Urinary bladder (tissue), 4 donors: ENCODE measurements around the gene MGAT5B. TPM values are rescaled to one million over a fixed set of nuclear protein-coding genes. Genes with fewer than 3 reads are reported as not detected.

ENCODE experiments used
- DNase-seq: peaks from one replicate; pipeline ENCODE4 v3.0.0-alpha.2; 2015; ENCODE audit errors: extremely low spot score
- H3K27ac ChIP-seq: one replicate; pipeline ENCODE4 v1.5.1; 2013; ENCODE audit warnings: low read depth, mild to moderate bottlenecking, moderate library complexity
- H3K36me3 ChIP-seq: one replicate; pipeline ENCODE4 v1.6.1; 2013; ENCODE audit warnings: mild to moderate bottlenecking, moderate library complexity; ENCODE audit not compliant: insufficient read depth
- H3K4me1 ChIP-seq: one replicate; pipeline ENCODE4 v1.6.1; 2013; ENCODE audit warnings: mild to moderate bottlenecking, moderate library complexity; ENCODE audit not compliant: insufficient read depth
- H3K4me3 ChIP-seq: one replicate; pipeline ENCODE4 v1.5.1; 2013; ENCODE audit warnings: low read depth, low read length
- WGBS: extraction: QIAGEN DNeasy Blood & Tissue Kit; methylation state at CpG from one replicate; pipeline ENCODE4 v1.1.7; 2013; 5-methylcytosine and 5-hydroxymethylcytosine counted together
- polyA plus RNA-seq: library from polyadenylated mRNA; stranded (reverse); fragments of 200-250 nt; gene quantifications from one replicate; pipeline ENCODE4 v1.2.3, GENCODE V29; 2013
- total RNA-seq: library from RNA; depleted of rRNA; stranded (reverse); fragments of >200 nt; gene quantifications from one replicate; pipeline ENCODE4 v1.2.3, GENCODE V29; 2014
- donor health status: healthy with polysubstance abuse.
- donor health status: healthy.

The MGAT5B gene
- total and polyA plus RNA-seq, 2 donors, result 0.38 to 0.63 TPM

DNA sequence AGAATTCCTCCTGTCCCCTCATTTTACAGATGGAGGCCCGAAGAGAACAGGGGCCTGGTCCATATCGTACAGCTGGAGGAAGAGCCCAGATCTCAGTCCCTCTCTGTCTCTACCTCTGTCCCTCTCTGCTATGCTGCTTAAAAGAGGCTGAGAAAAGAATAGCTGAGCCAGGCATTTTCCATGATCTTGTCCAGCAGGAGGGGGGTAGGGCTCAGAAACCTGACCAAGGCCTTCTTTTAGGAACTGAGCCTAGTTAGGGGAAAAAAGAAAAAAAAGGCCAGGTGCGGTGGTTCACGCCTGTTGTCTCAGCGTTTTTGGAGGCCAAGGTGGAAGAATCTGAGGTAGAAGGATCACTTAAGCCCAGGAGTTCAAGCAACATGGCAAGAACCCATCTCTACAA, 84.2 kb downstream of the MGAT5B start:
- H3K4me1 ChIP-seq, result no peaks in the 10 kb centered on the region
- H3K27ac ChIP-seq, result no peak overlapping the region
- H3K4me3 ChIP-seq, result no peak overlapping the region
- 89% methylated on average over 5 of the region's 5 CpGs for WGBS
- DNase-seq, result no peak
- H3K36me3 ChIP-seq, result no peaks in the 10 kb centered on the region

DNA sequence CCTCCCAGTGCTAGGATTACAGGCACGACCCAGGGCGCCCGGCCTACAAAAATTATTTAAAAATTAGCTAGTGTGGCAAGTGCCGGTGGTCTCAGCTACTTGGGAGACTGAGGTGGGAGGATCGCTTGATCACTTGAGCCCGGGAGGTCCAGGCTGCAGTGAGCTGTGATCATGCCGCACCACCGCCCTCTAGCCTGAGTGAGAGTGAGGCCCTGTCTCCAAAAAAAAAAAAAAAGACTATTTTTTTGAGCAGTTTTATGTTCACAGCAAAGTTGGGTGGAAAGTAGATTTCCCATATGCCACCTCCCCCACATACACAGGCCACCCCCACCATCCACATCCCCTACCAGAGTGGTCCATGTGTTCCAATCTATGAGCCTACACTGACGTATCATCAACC, 84.9 kb downstream of the MGAT5B start:
- 93% methylated on average over 9 of the region's 9 CpGs for WGBS
- no peak for DNase-seq
- H3K4me1 ChIP-seq, result no peaks in the 10 kb centered on the region
- H3K4me3 ChIP-seq, result no peak overlapping the region
- H3K36me3 ChIP-seq, result no peaks in the 10 kb centered on the region
- no peak overlapping the region for H3K27ac ChIP-seq

DNA sequence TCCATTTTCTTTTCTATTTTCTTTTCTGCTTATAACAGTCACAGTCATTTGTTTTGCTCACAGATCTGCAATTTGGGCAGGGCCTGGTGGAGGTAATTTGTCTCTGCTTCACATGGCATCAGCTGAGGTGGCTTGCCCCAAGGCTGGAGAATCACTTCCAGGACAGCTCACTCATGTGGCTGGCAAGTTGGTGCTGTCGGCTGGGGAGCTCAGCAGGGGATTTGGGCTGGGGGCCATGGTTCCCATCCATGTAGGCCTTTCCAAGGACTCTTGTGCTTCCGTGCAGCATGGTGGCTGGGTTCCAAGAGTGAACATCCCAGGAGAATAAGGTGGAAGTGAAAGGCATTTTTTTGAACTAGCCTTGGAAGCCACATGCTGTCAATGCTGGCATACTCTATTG, 85.7 kb downstream of the MGAT5B start:
- 47% methylated on average over 2 of the region's 2 CpGs for WGBS
- Histone ChIP-seq H3K4me3 (no peak overlapping the region), H3K27ac (no peak overlapping the region), H3K36me3 (no peaks in the 10 kb centered on the region), H3K4me1 (no peaks in the 10 kb centered on the region)
- no peak for DNase-seq

DNA sequence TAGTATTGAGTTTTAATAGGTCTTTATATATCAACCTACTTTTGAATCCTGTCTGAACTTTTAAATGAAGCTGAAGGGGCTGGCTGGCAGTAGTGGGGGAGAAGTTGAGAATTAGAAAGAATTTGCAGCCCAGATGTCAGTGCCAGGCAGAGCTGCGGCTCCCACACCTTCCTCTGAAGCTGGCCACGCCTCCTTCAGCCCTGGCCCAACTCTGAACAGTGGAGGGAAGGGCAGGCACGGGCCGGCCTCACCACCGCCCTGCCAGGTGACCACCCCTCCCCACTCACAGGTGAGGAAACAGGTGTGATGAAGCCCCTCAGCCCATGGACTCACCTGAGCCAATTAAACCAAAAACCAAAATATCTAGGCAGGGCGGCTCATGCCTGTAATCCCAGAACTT, 87.0 kb downstream of the MGAT5B start:
- no peaks in the 10 kb centered on the region for H3K4me1 ChIP-seq
- H3K4me3 ChIP-seq, result no peak overlapping the region
- 75% methylated on average over 6 of the region's 6 CpGs for WGBS
- DNase-seq, result no peak
- no peak overlapping the region for H3K27ac ChIP-seq
- no peaks in the 10 kb centered on the region for H3K36me3 ChIP-seq

DNA sequence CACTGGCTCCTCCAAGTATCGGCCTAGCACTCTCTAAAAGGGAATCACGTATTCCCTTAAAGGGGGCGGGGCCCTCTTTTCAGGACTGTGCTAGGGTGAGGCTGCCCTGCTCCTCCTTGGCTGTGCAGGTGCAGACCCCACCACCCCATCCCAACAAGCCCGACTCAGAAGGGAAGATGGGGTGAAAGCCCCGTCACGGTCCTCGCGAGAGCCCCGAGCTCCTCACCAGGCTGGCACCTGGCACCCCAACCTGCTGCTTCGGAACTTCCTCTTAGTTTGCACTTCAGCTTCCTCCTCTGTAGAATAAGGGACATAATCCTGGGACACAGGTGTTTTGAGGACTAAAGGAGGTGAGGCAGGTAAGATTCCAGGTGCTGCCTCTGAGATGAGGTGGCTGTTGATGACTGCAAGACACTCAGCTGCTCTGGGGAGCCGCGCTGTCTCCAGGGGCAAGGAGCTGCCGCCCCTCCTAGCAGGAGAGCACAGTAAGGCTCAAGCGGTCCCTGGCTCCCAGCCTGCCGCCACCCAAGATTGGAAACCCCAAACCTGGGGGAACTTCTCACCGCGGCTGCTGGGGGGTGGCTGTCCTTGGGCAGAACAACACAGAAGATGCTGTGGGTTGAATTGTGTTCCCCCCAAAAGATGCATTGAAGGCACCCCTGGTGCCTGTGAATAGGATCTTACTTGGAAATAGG, 88.8 kb downstream of the MGAT5B start:
- DNase-seq, result no peak
- H3K4me3 ChIP-seq, result no peak overlapping the region
- 89% methylated on average over 17 of the region's 17 CpGs for WGBS
- H3K36me3 ChIP-seq, result no peaks in the 10 kb centered on the region
- no peak overlapping the region for H3K27ac ChIP-seq
- H3K4me1 ChIP-seq, result no peaks in the 10 kb centered on the region

DNA sequence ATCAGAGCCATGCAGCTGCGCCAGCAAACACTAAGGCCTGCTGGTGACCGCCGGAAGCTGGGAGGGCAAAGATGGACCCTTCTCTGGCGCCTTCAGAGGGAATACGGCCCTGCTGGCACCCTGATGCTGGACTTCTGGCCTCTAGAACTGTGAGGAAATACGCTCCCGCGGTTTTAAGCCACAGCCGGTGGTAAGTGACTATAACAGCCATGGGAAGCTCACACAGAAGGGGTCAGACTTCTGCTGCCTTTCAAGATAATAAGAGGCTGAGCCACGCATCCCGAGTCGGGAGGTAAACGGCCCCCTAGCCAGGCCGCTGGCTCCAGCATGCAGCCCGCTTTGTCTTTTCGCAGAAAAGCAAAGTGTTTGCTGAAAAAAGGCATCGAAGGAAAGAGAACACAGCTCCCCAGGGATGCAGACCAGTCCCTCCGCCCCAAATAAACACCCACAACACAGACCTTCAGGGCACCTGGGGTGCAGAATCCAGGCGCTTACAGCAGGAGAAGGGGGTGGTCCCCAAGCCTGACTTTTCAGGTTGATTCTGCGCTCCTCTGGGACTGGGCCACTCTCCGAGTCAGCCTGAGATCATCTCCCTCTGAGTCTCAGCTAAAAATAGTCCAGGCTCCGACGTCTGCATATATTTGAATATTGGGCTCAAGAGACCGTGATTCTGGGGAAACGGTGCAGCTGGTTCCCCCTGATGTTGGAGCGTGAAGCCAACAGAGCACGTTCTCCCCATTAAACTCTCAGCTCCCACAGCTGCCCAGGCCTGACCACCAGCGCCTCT, 89.7 kb downstream of the MGAT5B start:
- no peak for DNase-seq
- Histone ChIP-seq H3K4me1 (no peaks in the 10 kb centered on the region), H3K4me3 (no peak overlapping the region), H3K36me3 (no peaks in the 10 kb centered on the region), H3K27ac (no peak overlapping the region)
- 37% methylated on average over 28 of the region's 28 CpGs for WGBS

DNA sequence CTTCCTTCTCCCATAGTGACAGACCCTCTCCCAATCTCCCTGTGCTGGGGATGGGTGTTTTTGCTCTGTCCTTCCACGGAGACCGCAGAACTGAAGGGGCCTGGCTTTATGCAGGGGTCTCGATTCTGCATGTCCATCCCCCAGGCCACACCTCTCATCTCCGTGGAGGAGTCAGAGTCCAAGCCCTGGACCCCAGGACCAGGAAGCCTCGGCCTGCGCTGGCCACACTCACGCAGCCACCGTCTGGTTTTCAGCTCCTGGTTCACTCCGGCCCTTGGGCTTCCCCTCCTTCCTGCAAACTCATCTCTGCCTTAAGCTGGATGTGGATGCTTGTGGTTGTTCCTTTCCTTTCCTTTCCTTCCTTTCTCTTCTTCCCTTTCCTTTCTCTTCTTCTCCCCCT, 90.8 kb downstream of the MGAT5B start:
- no peak for DNase-seq
- WGBS, result 87% methylated on average over 9 of the region's 9 CpGs
- H3K4me1 ChIP-seq, result no peaks in the 10 kb centered on the region
- H3K27ac ChIP-seq, result no peak overlapping the region
- H3K4me3 ChIP-seq, result no peak overlapping the region
- H3K36me3 ChIP-seq, result no peaks in the 10 kb centered on the region

DNA sequence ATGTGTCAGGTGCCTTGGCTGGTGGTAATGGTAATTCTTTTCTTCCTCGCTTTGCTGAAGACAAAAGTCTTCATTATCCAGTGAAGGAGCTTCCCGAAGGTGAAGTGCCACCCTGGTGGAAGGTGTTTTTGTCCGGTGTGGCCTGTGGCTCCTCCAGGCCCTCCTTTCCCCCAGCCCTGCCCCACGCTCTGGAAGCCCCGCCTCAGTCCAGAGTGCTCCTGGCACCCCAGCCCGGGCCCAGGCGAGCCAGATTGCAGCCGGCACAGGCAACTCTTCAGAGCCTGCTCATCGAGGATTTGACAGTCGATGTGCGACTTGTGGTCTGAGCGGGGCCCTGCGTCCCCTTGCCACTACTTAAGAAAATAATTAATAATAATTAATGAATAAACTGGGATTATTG, 93.7 kb downstream of the MGAT5B start:
- 87% methylated on average over 13 of the region's 13 CpGs for WGBS
- no peak overlapping the region for H3K4me3 ChIP-seq
- DNase-seq, result no peak
- no peak overlapping the region for H3K27ac ChIP-seq
- H3K4me1 ChIP-seq, result no peaks in the 10 kb centered on the region
- no peaks in the 10 kb centered on the region for H3K36me3 ChIP-seq

DNA sequence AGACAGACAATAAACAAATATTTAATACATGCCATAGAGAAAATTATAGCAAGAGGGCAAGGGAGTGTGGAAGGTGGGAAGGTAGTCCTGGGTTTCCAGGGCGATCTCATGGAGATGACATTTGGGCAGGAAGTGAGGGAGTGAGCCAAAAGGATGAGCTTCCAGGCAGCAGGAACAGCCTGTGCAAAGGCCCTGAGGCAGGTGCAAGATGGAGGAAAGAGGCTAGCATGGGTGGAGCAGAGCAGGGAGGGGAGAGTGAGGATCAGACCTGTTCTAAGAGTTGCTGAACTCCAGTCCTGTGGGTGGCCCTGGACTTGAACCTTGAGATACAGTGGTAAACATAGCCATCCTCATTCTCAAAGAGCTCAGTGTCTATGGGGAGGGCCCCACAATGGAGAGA, 94.7 kb downstream of the MGAT5B start:
- Histone ChIP-seq H3K4me1 (no peaks in the 10 kb centered on the region), H3K27ac (no peak overlapping the region), H3K4me3 (no peak overlapping the region), H3K36me3 (no peaks in the 10 kb centered on the region)
- 92% methylated on average over 1 of the region's 1 CpG for WGBS
- no peak for DNase-seq

DNA sequence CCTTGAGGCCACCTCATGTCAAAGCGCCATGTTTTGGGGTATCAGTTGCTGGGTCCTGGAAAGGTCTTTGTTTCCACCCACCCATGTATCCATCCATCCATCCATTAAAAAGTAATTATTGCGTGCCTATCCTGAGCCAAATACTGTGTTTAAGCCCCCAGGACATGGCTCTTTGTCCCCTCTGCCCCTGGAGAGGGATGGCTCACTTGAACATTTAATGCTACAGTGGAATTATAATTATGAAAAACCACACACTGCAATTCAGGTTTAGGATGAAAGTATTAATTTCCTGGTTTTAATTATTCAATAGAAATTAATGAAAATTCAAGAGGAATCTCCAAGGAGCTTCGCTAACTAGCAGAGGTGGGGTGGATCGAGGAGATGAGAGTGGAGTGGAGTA, 97.8 kb downstream of the MGAT5B start:
- H3K4me1 ChIP-seq, result no peaks in the 10 kb centered on the region
- 93% methylated on average over 4 of the region's 4 CpGs for WGBS
- no peak overlapping the region for H3K4me3 ChIP-seq

DNA sequence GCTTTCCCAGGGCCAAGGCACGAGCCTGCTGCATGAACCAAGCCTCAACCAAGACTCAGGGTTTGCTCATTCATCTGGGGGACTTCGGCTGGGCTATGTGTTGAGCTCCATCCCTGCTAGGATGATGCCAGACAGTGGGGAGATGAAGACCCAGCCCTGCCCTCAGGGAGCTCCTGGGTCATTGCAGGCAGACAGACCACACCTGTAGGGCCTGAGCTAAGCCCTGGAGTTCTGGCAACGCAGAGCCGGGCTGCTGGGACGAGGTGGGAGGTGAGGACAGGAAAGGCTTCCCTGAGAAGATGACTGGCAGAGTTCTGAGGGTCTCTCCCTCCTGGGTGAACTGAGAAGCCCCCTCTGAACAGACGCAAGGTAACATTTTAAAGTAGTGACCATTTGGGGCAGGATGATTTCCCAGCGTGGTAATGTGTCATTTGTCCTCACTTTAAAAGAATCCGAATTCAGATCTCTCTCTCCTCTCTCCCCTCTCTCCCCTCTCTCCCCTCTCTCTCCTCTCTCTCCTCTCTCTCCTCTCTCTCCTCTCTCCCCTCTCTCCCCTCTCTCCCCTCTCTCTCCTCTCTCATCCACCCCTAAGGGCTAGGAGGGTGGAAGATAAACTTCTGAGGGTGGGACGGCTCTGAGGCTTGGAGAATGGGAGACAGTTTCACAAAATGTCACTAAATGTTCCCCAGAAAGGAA, 98.4 kb downstream of the MGAT5B start:
- H3K36me3 ChIP-seq, result no peaks in the 10 kb centered on the region
- no peak overlapping the region for H3K27ac ChIP-seq
- H3K4me1 ChIP-seq, result no peaks in the 10 kb centered on the region
- H3K4me3 ChIP-seq, result no peak overlapping the region
- 61% methylated on average over 9 of the region's 9 CpGs for WGBS
- no peak for DNase-seq

More for the DNA sequence above, 97.8 kb downstream of the MGAT5B start:
- no peak overlapping the region for H3K27ac ChIP-seq
- no peaks in the 10 kb centered on the region for H3K36me3 ChIP-seq
- DNase-seq, result no peak

DNA sequence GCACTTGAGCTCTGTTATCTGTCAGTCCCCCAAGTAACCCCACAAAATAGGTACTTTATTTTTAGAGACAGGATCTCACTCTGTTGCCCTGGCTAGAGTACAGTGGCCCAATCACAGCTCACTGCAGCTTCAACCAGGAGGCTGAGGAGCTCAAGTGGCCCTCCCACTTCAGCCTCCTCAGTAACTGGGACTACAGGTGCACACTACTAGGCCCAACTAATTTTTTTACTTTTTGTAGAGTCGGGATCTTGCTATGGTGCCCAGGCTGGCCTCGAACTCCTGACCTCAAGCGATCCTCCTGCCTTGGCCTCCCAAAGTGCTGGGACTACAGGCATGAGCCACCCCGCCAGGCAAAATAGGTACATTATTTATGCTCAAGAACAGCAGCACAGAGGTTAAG, 99.6 kb downstream of the MGAT5B start:
- WGBS, result 97% methylated on average over 4 of the region's 4 CpGs
- H3K36me3 ChIP-seq, result no peaks in the 10 kb centered on the region
- no peak overlapping the region for H3K27ac ChIP-seq
- H3K4me1 ChIP-seq, result no peaks in the 10 kb centered on the region
- no peak for DNase-seq
- H3K4me3 ChIP-seq, result no peak overlapping the region

DNA sequence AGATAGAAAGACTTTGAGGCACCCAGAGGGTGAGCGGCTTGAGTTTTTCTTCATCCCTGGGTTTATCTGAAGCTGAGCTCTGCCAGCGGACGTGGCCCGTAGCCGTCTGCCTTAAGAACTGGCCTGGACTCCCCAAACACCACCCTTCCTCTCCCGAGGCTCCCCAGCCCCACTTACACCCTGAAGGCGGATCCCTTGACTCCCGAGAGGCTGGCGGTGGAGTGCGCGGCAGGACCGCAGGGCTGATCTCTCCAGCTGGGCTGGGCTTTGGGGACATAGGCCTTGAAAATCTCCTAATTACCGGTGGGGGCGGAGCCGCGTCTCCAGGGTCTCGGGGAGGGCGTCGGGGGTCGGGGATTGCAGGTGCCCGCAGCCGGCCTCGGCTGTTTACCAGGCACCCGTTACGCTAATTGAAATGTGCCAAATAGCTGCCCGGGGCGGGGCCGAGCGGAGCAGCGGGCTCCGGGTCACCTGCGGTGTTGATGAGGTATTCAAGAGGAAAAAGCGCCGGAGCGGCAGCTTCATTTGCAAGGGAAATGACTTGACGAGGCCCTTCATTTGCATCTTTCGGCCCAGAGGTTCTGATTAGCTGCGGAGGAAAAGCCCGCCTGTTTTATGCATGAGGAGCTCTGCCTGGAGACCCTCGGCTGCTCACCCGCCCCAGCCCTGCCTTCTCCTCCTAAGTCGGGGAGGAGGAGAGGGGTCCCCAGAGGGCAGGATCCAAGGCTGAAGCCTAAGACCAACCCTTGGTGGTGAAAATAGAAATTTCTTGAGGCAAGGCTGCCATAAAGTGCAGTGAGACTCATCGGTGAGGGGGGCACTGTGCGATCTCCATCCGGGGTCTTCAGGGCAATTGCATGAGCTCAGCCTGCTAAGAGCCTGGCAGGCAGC, 100.7 kb downstream of the MGAT5B start:
- 5% methylated on average over 45 of the region's 45 CpGs for WGBS
- H3K36me3 ChIP-seq, result no peaks in the 10 kb centered on the region
- H3K27ac ChIP-seq, result no peak overlapping the region
- no peak for DNase-seq
- H3K4me3 ChIP-seq, result no peak overlapping the region
- no peaks in the 10 kb centered on the region for H3K4me1 ChIP-seq
